HepG2 (cell line): ENCODE data around the gene INTS3.

Experiments used
- CTCF ChIP-seq: sonication (generic); formaldehyde crosslinking; IDR thresholded peaks from 2 replicates; pipeline ENCODE4 v1.5.0; 2020; ENCODE audit warnings: mild to moderate bottlenecking, missing genetic modification reagents, moderate library complexity
- FOSL1 ChIP-seq: sonication (generic); formaldehyde crosslinking; IDR thresholded peaks from 2 replicates; pipeline ENCODE4 v1.9.0; 2021; ENCODE audit warnings: missing genetic modification reagents, borderline replicate concordance
- GTF3A ChIP-seq: sonication (generic); formaldehyde crosslinking; conservative IDR thresholded peaks from 2 replicates; pipeline ENCODE4 v1.4.0; 2020; ENCODE audit warnings: mild to moderate bottlenecking, missing genetic modification reagents
- KAT7 ChIP-seq: IDR thresholded peaks from 2 replicates; pipeline ENCODE4 v1.6.1; 2018; ENCODE audit warnings: borderline replicate concordance, missing compliant biosample characterization
- KDM5A ChIP-seq: fragments of 200-600 bp; sonication (generic); IDR thresholded peaks from 2 replicates; pipeline ENCODE4 v1.7.0; 2018; ENCODE audit warnings: antibody characterized with exemption, mild to moderate bottlenecking, low read length, borderline replicate concordance
- ZKSCAN8 ChIP-seq: IDR thresholded peaks from 2 replicates; pipeline ENCODE4 v1.6.1; 2016; ENCODE audit warnings: borderline replicate concordance, missing genetic modification reagents, missing compliant biosample characterization
- ZNF670 ChIP-seq: sonication (generic); formaldehyde crosslinking; IDR thresholded peaks from 2 replicates; pipeline ENCODE4 v1.8.0; 2022; ENCODE audit warnings: mild to moderate bottlenecking, missing genetic modification reagents, borderline replicate concordance

GRCh38 chr1:153748903-153749302 lies 21.1 kb downstream of the INTS3 start:
- TF ChIP-seq ZKSCAN8 (CRISPR knock-in tag), result no peak
- no peak for TF ChIP-seq CTCF (CRISPR knock-in tag)
- TF ChIP-seq GTF3A (CRISPR knock-in tag), result no peak
- TF ChIP-seq FOSL1 (CRISPR knock-in tag), result no peak
- TF ChIP-seq KAT7, result no peak
- no peak for TF ChIP-seq KDM5A
- TF ChIP-seq ZNF670 (CRISPR knock-in tag), result no peak
